DND-41 (cell line): ENCODE results near the gene OGT.
"Not testable (repeated sequence)": the region's sequence is repeated elsewhere in the genome, so short reads cannot be mapped to it uniquely, and the experiment has no call there.

Experiments
- ATAC-seq: fragments of 200-7000 bp; cut with Tn5 transposase; 3 replicates; pipeline ENCODE4 v1.9.1; 2021; ENCODE audit warnings: low read depth; ENCODE audit not compliant: insufficient read depth
- DNase-seq: peaks from one replicate; pipeline ENCODE4 v3.0.0-alpha.2; 2020
- H2AFZ ChIP-seq: 2 replicates; pipeline ENCODE4 v1.6.0; 2012; ENCODE audit warnings: low read depth, low read length
- H3K27ac ChIP-seq: 2 replicates; pipeline ENCODE4 v1.5.1; 2012; ENCODE audit warnings: low read length, inconsistent platforms
- H3K27me3 ChIP-seq: fragments of 200-600 bp; sonication (generic); 2 replicates; pipeline ENCODE4 v1.6.0; 2012; ENCODE audit warnings: low read length, mild to moderate bottlenecking, inconsistent platforms; ENCODE audit not compliant: insufficient read depth, poor library complexity
- H3K36me3 ChIP-seq: 2 replicates; pipeline ENCODE4 v1.5.1; 2012; ENCODE audit warnings: low read length, inconsistent platforms; ENCODE audit not compliant: insufficient read depth
- H3K4me1 ChIP-seq: 2 replicates; pipeline ENCODE4 v1.5.1; 2012; ENCODE audit warnings: mild to moderate bottlenecking, low read length; ENCODE audit not compliant: insufficient read depth
- H3K4me2 ChIP-seq: 2 replicates; pipeline ENCODE4 v1.6.0; 2012; ENCODE audit warnings: mild to moderate bottlenecking, moderate library complexity, low read length, inconsistent platforms; ENCODE audit not compliant: insufficient read depth
- H3K4me3 ChIP-seq, 2 experiments: fragments of 200-600 bp in 1 of 2; shearing (Covaris generic) in 1 of 2; 2 replicates each; pipeline ENCODE4 v1.5.1; 2012 to 2016; ENCODE audit warnings: inconsistent platforms in 2 of 2, low read length in 2 of 2, mild to moderate bottlenecking in 2 of 2, low read depth in 1 of 2, moderate library complexity in 1 of 2
- H3K79me2 ChIP-seq: 2 replicates; pipeline ENCODE4 v1.6.0; 2012; ENCODE audit warnings: low read length, inconsistent platforms; ENCODE audit not compliant: insufficient read depth
- H3K9ac ChIP-seq: 2 replicates; pipeline ENCODE4 v1.6.0; 2012; ENCODE audit warnings: low read depth, mild to moderate bottlenecking, inconsistent platforms, low read length, moderate library complexity
- H3K9me3 ChIP-seq: 2 replicates; pipeline ENCODE4 v1.5.1; 2012; ENCODE audit warnings: low read length, moderate library complexity, mild to moderate bottlenecking, inconsistent platforms; ENCODE audit not compliant: insufficient read depth, severe bottlenecking
- H4K20me1 ChIP-seq: 2 replicates; pipeline ENCODE4 v1.6.0; 2012; ENCODE audit warnings: low read length; ENCODE audit not compliant: insufficient read depth
- CTCF ChIP-seq: IDR thresholded peaks from 2 replicates; pipeline ENCODE4 v1.5.1; 2012; ENCODE audit warnings: borderline replicate concordance, low read length, moderate library complexity, mild to moderate bottlenecking; ENCODE audit not compliant: poor library complexity, severe bottlenecking; ENCODE audit errors: extremely low read depth
- EZH2 ChIP-seq: IDR thresholded peaks from 3 replicates; pipeline ENCODE4 v1.6.1; 2012; ENCODE audit warnings: borderline replicate concordance, low read depth, mild to moderate bottlenecking, moderate library complexity, low read length, inconsistent platforms; ENCODE audit not compliant: severe bottlenecking

The OGT gene

GRCh38 chrX:71492231-71493065 is 40.5 kb upstream of the OGT start:
- no peak for DNase-seq
- H2AFZ ChIP-seq = no peak overlapping the region
- H3K4me3 ChIP-seq = no peak overlapping the region

GRCh38 chrX:71493111-71493613 is 39.7 kb upstream of the OGT start:
- no peaks in the 10 kb centered on the region for H4K20me1 ChIP-seq
- no peaks in the 10 kb centered on the region for H3K4me1 ChIP-seq
- H3K9me3 ChIP-seq = no peaks in the 10 kb centered on the region
- DNase-seq (no peak), ATAC-seq (no peak)
- no peak overlapping the region for H3K27ac ChIP-seq
- TF ChIP-seq CTCF = no peak
- TF ChIP-seq EZH2 = no peak
- no peak overlapping the region for H3K9ac ChIP-seq
- no peak overlapping the region for H3K4me2 ChIP-seq
- H3K27me3 ChIP-seq = no peaks in the 10 kb centered on the region
- H2AFZ ChIP-seq = no peak overlapping the region
- H3K4me3 ChIP-seq = no peak overlapping the region
- no peaks in the 10 kb centered on the region for H3K36me3 ChIP-seq
- no peaks in the 10 kb centered on the region for H3K79me2 ChIP-seq

More at GRCh38 chrX:71492231-71493065, 40.5 kb upstream of the OGT start:
- Histone ChIP-seq H3K27ac (no peak overlapping the region), H3K9ac (no peak overlapping the region), H3K4me1 (no peaks in the 10 kb centered on the region), H4K20me1 (no peaks in the 10 kb centered on the region), H3K79me2 (no peaks in the 10 kb centered on the region), H3K9me3 (no peaks in the 10 kb centered on the region), H3K27me3 (no peaks in the 10 kb centered on the region), H3K4me2 (no peak overlapping the region), H3K36me3 (no peaks in the 10 kb centered on the region)
- no peak for TF ChIP-seq EZH2
- TF ChIP-seq CTCF = no peak
- ATAC-seq = no peak

DNA sequence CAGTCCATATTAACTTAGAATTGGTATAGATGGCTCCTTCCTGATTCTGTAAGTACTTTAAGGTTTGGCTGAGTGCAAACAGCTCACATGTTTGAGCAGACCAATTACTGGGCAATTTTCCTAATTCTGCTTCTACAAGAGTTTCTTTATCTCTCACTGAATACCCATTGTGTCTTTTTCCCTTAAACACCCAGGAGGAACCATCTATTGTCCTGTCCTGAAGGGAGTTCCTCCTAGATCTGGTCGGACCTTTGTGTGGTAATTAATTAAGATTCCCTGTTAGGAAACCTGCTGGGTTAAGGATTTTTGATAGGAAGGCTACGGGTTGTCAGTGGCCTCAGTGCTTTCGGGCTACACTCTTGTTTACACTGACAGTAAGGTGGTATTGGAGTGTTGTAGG is 36.9 kb upstream of the OGT start:
- H2AFZ ChIP-seq, H3K9me3 ChIP-seq, H3K4me1 ChIP-seq, H3K4me3 ChIP-seq, H3K4me2 ChIP-seq, H4K20me1 ChIP-seq, H3K36me3 ChIP-seq, H3K9ac ChIP-seq, H3K79me2 ChIP-seq, H3K27me3 ChIP-seq, H3K27ac ChIP-seq, DNase-seq, ATAC-seq: not testable (repeated sequence)

- Histone ChIP-seq H2AFZ (no peak overlapping the region; the same call in 1 of the 2 replicates), H3K9me3 (no peaks in the 10 kb centered on the region), H3K4me2 (no peak overlapping the region), H3K79me2 (no peaks in the 10 kb centered on the region), H3K4me3 (no peak overlapping the region), H4K20me1 (no peaks in the 10 kb centered on the region), H3K9ac (no peak overlapping the region), H3K27me3 (no peaks in the 10 kb centered on the region), H3K4me1 (no peaks in the 10 kb centered on the region), H3K27ac (no peak overlapping the region), H3K36me3 (no peaks in the 10 kb centered on the region)
- TF ChIP-seq CTCF (no peak), EZH2 (no peak)
- DNase-seq (no peak), ATAC-seq (no peak)
Measured at GRCh38 chrX:71496476-71496875, 36.4 kb upstream of the OGT start.

DNA sequence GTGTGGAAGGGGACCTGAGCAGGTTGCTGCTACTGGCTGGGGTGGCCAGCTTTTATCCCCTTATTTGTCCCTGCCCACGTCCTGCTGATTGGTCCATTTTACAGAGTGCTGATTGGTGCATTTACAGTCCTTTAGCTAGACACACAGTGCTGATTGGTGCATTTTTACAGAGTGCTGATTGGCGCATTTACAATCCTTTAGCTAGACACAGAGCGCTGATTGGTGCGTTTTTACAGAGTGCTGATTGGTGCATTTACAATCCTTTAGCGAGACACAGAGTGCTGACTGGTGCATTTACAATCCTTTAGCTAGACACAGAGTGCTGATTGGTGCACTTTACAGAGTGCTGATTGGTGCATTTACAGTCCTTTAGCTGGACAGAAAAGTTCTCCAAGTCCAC is 30.8 kb upstream of the OGT start:
- H3K4me1 ChIP-seq, H3K79me2 ChIP-seq, H2AFZ ChIP-seq, H3K9ac ChIP-seq, DNase-seq, H3K27ac ChIP-seq, H3K4me3 ChIP-seq, ATAC-seq, H3K4me2 ChIP-seq, H4K20me1 ChIP-seq, H3K9me3 ChIP-seq, H3K36me3 ChIP-seq, H3K27me3 ChIP-seq: not testable (repeated sequence)
